Lung (tissue), 12 donors: ENCODE results near the gene CPE. TPM values are rescaled to one million over a fixed set of nuclear protein-coding genes. Genes with fewer than 3 reads are reported as not detected.

Experiments
- ATAC-seq: fragments of 200-7000 bp; cut with Tn5 transposase; one replicate; pipeline ENCODE4 v1.9.1; 2020; ENCODE audit warnings: moderate number of reproducible peaks; ENCODE audit not compliant: insufficient read depth, low FRiP score
- DNase-seq, 3 donors: peaks; one replicate each; pipeline ENCODE4 v3.0.0-alpha.2; 2013 to 2017
- H3K27ac ChIP-seq, 2 donors: one replicate each; pipeline ENCODE4 v1.5.1; 2013; ENCODE audit warnings: mild to moderate bottlenecking in 2 of 2, moderate library complexity in 2 of 2, control low read depth in 1 of 2, inconsistent platforms in 1 of 2, low read depth in 1 of 2, low read length in 1 of 2
- H3K27me3 ChIP-seq, 3 donors: one replicate each; pipeline ENCODE4 v1.5.1; 2013; ENCODE audit warnings: low read length in 2 of 3; ENCODE audit not compliant: control insufficient read depth in 3 of 3, insufficient read depth in 3 of 3
- H3K36me3 ChIP-seq, 4 donors: one replicate each; pipeline ENCODE4 v1.5.1; 2013; ENCODE audit warnings: low read length in 4 of 4, mild to moderate bottlenecking in 1 of 4, moderate library complexity in 1 of 4; ENCODE audit not compliant: control insufficient read depth in 4 of 4, insufficient read depth in 4 of 4
- H3K4me1 ChIP-seq, 5 donors: one replicate each; pipeline ENCODE4 v1.5.1; 2013; ENCODE audit warnings: low read length in 5 of 5, mild to moderate bottlenecking in 2 of 5, moderate library complexity in 1 of 5; ENCODE audit not compliant: control insufficient read depth in 5 of 5, insufficient read depth in 5 of 5
- H3K4me3 ChIP-seq: one replicate; pipeline ENCODE4 v1.5.1; 2013; ENCODE audit warnings: mild to moderate bottlenecking, control low read depth, moderate library complexity
- H3K9ac ChIP-seq, 2 donors: one replicate each; pipeline ENCODE4 v1.5.1; 2013; ENCODE audit warnings: low read length in 2 of 2, control low read depth in 1 of 2; ENCODE audit not compliant: insufficient read depth in 1 of 2
- H3K9me3 ChIP-seq, 4 donors: one replicate each; pipeline ENCODE4 v1.5.1; 2013; ENCODE audit warnings: low read length in 3 of 4, mild to moderate bottlenecking in 1 of 4, moderate library complexity in 1 of 4; ENCODE audit not compliant: control insufficient read depth in 4 of 4, insufficient read depth in 3 of 4
- WGBS, 2 donors: extraction: QIAGEN DNeasy Blood & Tissue Kit; methylation state at CpG; one replicate each; pipeline ENCODE4 v1.1.7; 2013; 5-methylcytosine and 5-hydroxymethylcytosine counted together
- polyA plus RNA-seq, 2 donors: library from polyadenylated mRNA; stranded (reverse); fragments of 200-250 nt; gene quantifications; one replicate each; pipeline ENCODE4 v1.2.1, GENCODE V29; 2013
- total RNA-seq, 2 donors: library from RNA; depleted of rRNA in 1 of 2; stranded (reverse); fragments of >200 nt in 1 of 2; gene quantifications; one replicate each; pipeline ENCODE4 v1.2.1, GENCODE V29; 2014 to 2021
- TF ChIP-seq, protein P1 (sequence below): IDR thresholded peaks from 2 replicates; pipeline ENCODE4 v1.5.1; 2012; ENCODE audit warnings: mild to moderate bottlenecking; ENCODE audit errors: control extremely low read depth, extremely low read depth
- donor health status: control.
- donor health status: control.
- donor health status: Bipolar disorder and iron deficiency.
- donor health status: healthy.
- donor health status: DM: yes; HTN: yes; CAD: no.

CPE gene
- total and polyA plus RNA-seq, 4 donors, result 6.6 to 135 (median 14.3) TPM

DNA sequence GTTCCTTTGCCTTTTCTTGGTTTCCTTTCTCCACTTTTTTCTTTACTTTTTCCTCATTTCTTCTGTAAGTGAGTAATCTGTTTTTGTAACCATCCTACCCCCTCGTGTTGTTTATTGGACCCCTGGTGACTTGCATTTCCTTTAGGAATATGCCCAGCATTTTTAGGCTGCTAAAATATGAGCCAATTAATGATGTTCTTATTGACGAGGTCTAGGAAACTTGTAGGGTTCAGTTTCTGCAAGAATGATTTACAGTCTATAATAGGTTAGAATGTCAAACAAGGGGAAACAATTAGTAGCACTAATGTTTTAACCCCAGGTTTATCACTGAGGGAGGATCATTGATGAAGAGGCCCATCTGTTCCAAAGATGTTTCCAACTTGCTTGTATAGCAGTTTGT, 79.0 kb downstream of the CPE start:
- TF ChIP-seq, protein P1, sequence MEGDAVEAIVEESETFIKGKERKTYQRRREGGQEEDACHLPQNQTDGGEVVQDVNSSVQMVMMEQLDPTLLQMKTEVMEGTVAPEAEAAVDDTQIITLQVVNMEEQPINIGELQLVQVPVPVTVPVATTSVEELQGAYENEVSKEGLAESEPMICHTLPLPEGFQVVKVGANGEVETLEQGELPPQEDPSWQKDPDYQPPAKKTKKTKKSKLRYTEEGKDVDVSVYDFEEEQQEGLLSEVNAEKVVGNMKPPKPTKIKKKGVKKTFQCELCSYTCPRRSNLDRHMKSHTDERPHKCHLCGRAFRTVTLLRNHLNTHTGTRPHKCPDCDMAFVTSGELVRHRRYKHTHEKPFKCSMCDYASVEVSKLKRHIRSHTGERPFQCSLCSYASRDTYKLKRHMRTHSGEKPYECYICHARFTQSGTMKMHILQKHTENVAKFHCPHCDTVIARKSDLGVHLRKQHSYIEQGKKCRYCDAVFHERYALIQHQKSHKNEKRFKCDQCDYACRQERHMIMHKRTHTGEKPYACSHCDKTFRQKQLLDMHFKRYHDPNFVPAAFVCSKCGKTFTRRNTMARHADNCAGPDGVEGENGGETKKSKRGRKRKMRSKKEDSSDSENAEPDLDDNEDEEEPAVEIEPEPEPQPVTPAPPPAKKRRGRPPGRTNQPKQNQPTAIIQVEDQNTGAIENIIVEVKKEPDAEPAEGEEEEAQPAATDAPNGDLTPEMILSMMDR, result no peak
- DNase-seq (no peak), ATAC-seq (no peak)
- no peak overlapping the region for H3K9ac ChIP-seq
- H3K27me3 ChIP-seq, result no peaks in the 10 kb centered on the region
- no peaks in the 10 kb centered on the region for H3K9me3 ChIP-seq
- no peak overlapping the region for H3K27ac ChIP-seq
- WGBS, 2 donors, result 43 to 48% methylated on average over 2 of the region's 2 CpGs
- H3K4me3 ChIP-seq, result no peak overlapping the region
- peaks cover 0 to 8% (median 0%) of the 10 kb centered on the region in 5 donors for H3K4me1 ChIP-seq
- no peaks in the 10 kb centered on the region for H3K36me3 ChIP-seq

DNA sequence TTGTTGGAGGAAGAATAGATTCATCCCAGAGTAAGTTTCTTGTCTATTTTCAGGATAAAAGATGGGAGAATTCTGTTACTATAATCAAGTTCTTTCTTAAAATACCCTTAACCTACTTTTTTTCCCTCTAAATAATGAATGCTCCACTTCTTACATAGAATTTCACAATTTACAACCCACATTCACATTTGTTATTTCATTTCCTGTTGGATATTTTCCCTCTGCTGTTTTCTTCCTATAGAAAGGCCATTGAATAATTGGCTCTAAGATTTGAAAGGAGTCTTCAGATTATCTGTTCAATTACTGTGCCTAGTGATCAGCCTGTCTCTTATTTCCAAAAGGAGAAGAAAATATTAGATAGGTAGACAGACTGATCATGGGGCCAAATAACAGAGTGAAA, 79.7 kb downstream of the CPE start:
- no peak overlapping the region for H3K27ac ChIP-seq

DNA sequence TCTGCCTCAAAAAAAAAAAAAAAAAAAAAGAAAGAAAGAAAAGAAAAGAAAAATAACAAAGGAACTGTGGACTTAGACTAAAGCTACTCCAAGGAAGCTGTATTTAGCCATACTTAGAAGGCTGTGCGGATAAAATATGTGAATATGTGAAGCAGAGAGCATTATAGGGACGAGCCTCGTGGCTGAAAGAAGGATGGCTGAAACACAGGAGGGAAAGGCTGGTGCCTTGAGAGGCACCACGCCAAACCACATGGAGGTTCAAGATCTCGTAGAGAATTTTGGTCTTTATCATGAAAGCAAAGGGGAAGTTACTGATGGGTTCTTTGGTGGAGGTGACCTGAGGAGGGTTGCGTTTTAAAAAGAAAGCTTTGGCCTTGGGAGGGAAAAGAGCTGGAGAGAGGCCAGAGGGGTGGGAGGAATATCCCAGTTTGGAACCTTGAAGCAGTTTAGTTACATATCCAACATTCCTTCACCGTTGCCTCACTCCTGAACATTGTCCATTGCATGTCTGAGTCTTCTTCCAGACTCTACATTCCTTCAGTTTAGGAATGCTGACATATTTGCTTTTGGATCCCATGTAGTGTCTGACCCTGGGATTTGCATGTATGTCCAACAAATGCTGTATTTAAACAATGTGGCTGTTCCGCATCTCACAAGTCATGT, 82.5 kb downstream of the CPE start:
- Histone ChIP-seq H3K27me3 (no peaks in the 10 kb centered on the region), H3K9ac (no peak overlapping the region), H3K36me3 (no peaks in the 10 kb centered on the region), H3K9me3 (no peaks in the 10 kb centered on the region), H3K4me3 (no peak overlapping the region), H3K27ac (no peak overlapping the region), H3K4me1 (peaks cover 0 to 8% (median 0%) of the 10 kb centered on the region in 5 donors)
- DNase-seq (no peak), ATAC-seq (no peak)
- WGBS, 2 donors, result 66 to 75% methylated on average over 8 of the region's 8 CpGs
- TF ChIP-seq, protein P1, result no peak

More for the DNA sequence above, 79.7 kb downstream of the CPE start:
- Histone ChIP-seq H3K9ac (no peak overlapping the region), H3K36me3 (no peaks in the 10 kb centered on the region), H3K4me3 (no peak overlapping the region), H3K27me3 (no peaks in the 10 kb centered on the region), H3K4me1 (peaks cover 0 to 8% (median 0%) of the 10 kb centered on the region in 5 donors), H3K9me3 (no peaks in the 10 kb centered on the region)
- TF ChIP-seq, protein P1, result no peak
- ATAC-seq (no peak), DNase-seq (no peak)

DNA sequence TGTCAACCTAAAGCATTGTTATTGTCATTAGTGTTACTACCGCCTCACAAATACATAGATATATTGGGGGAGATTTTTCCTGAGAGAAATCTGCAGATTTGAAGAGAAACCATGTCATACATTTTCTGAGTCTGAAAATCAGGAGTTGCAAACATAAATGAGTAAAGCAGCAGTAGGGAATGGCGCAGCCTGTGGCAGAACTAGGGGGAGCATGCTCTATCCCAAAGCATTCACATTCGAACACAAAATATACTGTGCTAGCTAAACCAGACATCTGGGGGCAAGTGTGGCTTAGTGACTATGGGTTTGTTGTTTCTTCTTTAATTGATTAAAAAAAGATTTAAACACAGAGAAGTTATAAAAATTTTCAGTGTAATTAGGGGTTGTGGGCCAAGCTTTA, 83.2 kb downstream of the CPE start:
- Histone ChIP-seq H3K4me3 (no peak overlapping the region), H3K9me3 (no peaks in the 10 kb centered on the region), H3K27ac (no peak overlapping the region), H3K9ac (no peak overlapping the region), H3K36me3 (no peaks in the 10 kb centered on the region), H3K4me1 (peaks cover 0 to 8% (median 0%) of the 10 kb centered on the region in 5 donors), H3K27me3 (no peaks in the 10 kb centered on the region)
- TF ChIP-seq, protein P1, result no peak
- no peak for ATAC-seq
- 91 to 95% methylated on average over 3 of the region's 3 CpGs for WGBS, 2 donors
- DNase-seq, result no peak
